Renal cortex interstitium (tissue), 15 donors: ENCODE measurements around the gene KCNJ5. TPM values are rescaled to one million over a fixed set of nuclear protein-coding genes. Genes with fewer than 3 reads are reported as not detected.

Source experiments
- DNase-seq, 11 donors: peaks; one replicate each; pipeline ENCODE4 v3.0.0-alpha.2; 2013; ENCODE audit warnings: low read depth in 9 of 11, low spot score in 4 of 11; ENCODE audit errors: extremely low read depth in 1 of 11
- long read RNA-seq, 16 experiments: transcript quantifications; one replicate each; lab custom pipeline, GENCODE V29; 2026
- polyA plus RNA-seq, 3 donors: library from polyadenylated mRNA; unstranded; fragments of 120-200 nt; gene quantifications; one replicate each; pipeline ENCODE4 v1.2.1, GENCODE V29; 2013; ENCODE audit not compliant: insufficient read length in 3 of 3

The KCNJ5 gene
- 1 to 10 TPM; 3.7 to 5.4 (median 4.2) TPM for polyA plus RNA-seq
- long read RNA-seq, donor 1 = 0 reads
- long read RNA-seq, donor 2, full-length matches to known transcripts = 2 of 2 reads
- long read RNA-seq, donor 2, partial matches to known transcripts = 0 of 2 reads
- long read RNA-seq, donor 2, other reads (novel, unspliced or antisense) = 0 of 2 reads
- long read RNA-seq, donor 3, full-length matches to known transcripts = 2 of 2 reads
- long read RNA-seq, donor 3, partial matches to known transcripts = 0 of 2 reads
- long read RNA-seq, donor 3, other reads (novel, unspliced or antisense) = 0 of 2 reads
- long read RNA-seq, donor 4, full-length matches to known transcripts = 2 of 2 reads
- long read RNA-seq, donor 4, partial matches to known transcripts = 0 of 2 reads
- long read RNA-seq, donor 4, other reads (novel, unspliced or antisense) = 0 of 2 reads
- long read RNA-seq, donor 5 = 0 reads
- long read RNA-seq, donor 6, full-length matches to known transcripts = 4 of 4 reads
- long read RNA-seq, donor 6, partial matches to known transcripts = 0 of 4 reads
- long read RNA-seq, donor 6, other reads (novel, unspliced or antisense) = 0 of 4 reads
- long read RNA-seq, donor 7, partial matches to known transcripts = 0 of 1 reads
- long read RNA-seq, donor 7, other reads (novel, unspliced or antisense) = 0 of 1 reads
- long read RNA-seq, donor 8, full-length matches to known transcripts = 1 of 1 reads
- long read RNA-seq, donor 8, partial matches to known transcripts = 0 of 1 reads
- long read RNA-seq, donor 8, other reads (novel, unspliced or antisense) = 0 of 1 reads
- long read RNA-seq, donor 9, partial matches to known transcripts = 0 of 1 reads
- long read RNA-seq, donor 9, other reads (novel, unspliced or antisense) = 0 of 1 reads
- long read RNA-seq, donor 10, partial matches to known transcripts = 0 of 1 reads
- long read RNA-seq, donor 10, other reads (novel, unspliced or antisense) = 0 of 1 reads
- long read RNA-seq, donor 11, full-length matches to known transcripts = 1 of 1 reads
- long read RNA-seq, donor 11, partial matches to known transcripts = 0 of 1 reads
- long read RNA-seq, donor 11, other reads (novel, unspliced or antisense) = 0 of 1 reads
- long read RNA-seq, donor 12, full-length matches to known transcripts = 1 of 1 reads
- long read RNA-seq, donor 12, partial matches to known transcripts = 0 of 1 reads
- long read RNA-seq, donor 12, other reads (novel, unspliced or antisense) = 0 of 1 reads
- long read RNA-seq, donor 13 = 0 reads
- long read RNA-seq, donor 14, full-length matches to known transcripts = 1 of 1 reads
- long read RNA-seq, donor 14, partial matches to known transcripts = 0 of 1 reads
- long read RNA-seq, donor 14, other reads (novel, unspliced or antisense) = 0 of 1 reads
- long read RNA-seq, donor 15, partial matches to known transcripts = 0 of 1 reads
- long read RNA-seq, donor 15, other reads (novel, unspliced or antisense) = 0 of 1 reads
- long read RNA-seq, donor 16, full-length matches to known transcripts = 2 of 2 reads
- long read RNA-seq, donor 16, partial matches to known transcripts = 0 of 2 reads
- long read RNA-seq, donor 16, other reads (novel, unspliced or antisense) = 0 of 2 reads

DNA sequence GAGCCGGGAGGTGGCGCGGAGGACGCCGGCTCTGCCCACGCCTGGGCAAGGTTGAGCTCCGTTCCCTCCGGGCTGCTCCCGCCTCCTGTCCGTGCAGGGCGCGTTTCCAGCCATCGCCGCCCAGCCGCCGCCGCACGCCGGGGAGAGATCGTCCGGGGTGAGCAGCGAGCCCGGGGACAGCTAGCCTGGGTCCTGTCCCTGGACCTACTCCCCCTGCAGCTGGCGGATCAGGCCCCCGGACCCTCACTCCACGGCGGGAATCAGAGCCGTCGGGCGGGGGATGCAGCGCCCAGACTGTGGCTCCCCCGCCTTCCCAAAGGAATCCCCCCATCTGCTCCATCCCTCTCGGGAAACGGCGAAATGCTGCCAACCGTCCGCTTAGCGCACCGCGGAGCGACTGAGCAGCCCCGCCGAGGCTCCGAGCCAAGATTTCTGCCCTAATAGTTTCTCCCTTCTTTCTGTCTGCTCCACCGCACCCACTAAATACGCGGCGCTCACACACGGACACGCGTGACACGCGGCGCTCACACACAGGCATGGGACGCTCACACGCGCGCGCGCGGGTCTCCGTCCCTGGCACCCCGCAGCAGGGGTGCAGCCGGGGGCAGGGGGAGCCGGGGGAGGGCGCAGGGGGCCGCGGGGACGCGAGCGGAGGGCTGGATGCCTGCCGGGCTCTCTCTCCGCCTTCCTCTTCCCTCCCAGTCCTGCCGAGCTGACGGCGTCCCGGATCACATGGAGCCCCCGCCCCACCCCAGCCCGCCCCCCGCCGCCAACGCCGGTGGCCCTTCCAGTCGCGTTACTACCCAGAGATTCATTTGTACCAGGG is at the start of gene KCNJ5:
Gene KCNJ5, plus strand, starts transcription at position 814 of the 826 bp plus-strand sequence. CDS start 19,918 bp downstream, outside the sequence.
- DNase-seq = peak in 3 of 11 donors; percentile 25 to 50 (median 46)

- no peak for DNase-seq
Measured at GRCh38 chr11:128841461-128842072, 49.6 kb upstream of the KCNJ5 start.

GRCh38 chr11:128843198-128843785 is 47.9 kb upstream of the KCNJ5 start:
- no peak for DNase-seq

- no peak for DNase-seq
Measured at GRCh38 chr11:128845334-128845780, 45.8 kb upstream of the KCNJ5 start.

DNA sequence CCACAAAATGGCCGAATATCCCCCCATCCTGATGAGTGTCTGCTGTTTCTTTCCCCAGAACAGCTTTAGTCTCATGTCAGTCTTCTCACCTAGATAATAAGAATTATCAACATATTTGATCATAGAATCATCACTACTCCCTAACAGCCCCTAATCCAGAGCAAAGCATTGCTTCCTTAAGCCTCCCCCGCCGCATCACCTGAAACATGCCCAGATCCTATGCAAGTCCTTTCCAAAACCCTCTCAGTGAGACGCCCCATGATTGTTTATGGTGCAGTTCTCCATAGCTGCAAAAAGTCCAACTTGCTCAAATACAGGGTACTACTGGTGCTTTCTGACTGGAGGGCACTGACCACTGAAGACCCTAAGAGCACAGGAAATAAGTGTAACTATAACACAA is 44.2 kb upstream of the KCNJ5 start:
- DNase-seq = no peak

DNA sequence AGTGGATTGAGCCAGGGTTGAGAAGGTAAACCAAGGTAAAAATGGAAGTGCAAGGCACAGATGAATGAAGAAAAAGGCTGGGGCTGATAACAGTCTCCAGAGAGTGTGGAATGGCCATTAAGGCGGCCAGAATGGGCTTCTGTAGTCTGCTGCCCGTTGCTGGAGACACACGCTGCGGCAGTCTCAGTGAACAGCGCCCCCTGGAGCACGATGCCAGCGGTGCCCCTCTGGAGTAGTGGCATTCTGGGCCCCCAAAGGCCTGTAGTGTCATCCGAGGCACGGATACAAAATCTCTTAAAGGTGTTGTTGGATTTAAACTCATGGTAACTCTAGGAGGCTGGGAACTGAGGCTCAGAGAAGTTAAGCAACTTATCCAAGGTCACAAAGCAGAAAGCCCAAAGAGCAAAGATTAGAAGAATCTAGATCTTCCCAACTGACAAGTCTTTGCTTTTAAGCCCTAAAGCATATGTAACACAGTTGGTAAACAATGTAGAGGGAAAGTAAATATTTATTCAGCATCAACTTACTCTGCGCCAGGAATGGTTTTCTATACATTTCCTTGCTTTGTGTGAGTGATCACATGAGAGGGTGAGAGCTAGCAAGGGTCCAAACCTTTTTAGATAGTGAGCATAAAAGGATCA is 42.2 kb upstream of the KCNJ5 start:
- DNase-seq = no peak

DNA sequence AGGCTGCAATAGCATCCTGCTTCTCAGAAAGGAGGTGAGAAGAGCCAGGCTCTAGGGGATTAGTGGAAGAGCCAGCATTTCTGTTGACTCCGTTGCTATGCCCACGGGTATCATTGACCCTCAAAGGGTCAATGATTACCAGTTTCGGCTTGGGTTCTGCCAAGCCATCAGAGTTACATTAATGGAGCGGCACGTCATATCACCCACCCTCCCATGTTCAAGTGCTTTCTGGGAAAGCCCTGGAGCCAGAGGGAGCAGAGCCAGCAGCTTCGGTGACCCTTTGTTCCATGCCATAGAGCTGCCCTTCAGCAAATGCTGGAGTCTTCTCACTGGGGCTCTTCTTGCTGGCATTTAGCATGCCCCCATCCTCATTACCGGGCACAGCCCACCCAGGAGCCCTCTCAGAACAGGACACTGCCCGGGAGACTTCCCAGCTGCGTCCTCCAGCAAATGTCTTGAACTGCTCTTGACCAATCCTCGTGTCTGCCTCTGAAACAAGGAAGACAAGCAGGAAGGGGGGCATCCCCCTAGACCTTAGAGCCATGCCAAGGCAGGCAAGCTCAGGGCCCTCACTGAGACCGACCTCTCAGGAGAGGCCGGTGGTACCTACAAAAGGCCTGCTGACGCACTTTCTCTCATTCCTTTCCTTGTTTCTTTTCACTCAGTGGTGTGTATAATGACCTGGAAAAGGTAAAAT is 38.7 kb upstream of the KCNJ5 start:
- peak in 2 of 11 donors; percentile 58 to 63 for DNase-seq

- no peak for DNase-seq
Measured at GRCh38 chr11:128853559-128853958, 37.6 kb upstream of the KCNJ5 start.

- no peak for DNase-seq
Measured at GRCh38 chr11:128854841-128855240, 36.3 kb upstream of the KCNJ5 start.

GRCh38 chr11:128856241-128856640 is 34.9 kb upstream of the KCNJ5 start:
- DNase-seq = no peak

- no peak for DNase-seq
Measured at GRCh38 chr11:128857341-128857740, 33.8 kb upstream of the KCNJ5 start.

- DNase-seq = peak in 10 of 11 donors; percentile 26 to 70 (median 57)
Measured at GRCh38 chr11:128859563-128860441, 31.4 kb upstream of the KCNJ5 start.

GRCh38 chr11:128860571-128861361 is 30.4 kb upstream of the KCNJ5 start:
- DNase-seq = no peak

DNA sequence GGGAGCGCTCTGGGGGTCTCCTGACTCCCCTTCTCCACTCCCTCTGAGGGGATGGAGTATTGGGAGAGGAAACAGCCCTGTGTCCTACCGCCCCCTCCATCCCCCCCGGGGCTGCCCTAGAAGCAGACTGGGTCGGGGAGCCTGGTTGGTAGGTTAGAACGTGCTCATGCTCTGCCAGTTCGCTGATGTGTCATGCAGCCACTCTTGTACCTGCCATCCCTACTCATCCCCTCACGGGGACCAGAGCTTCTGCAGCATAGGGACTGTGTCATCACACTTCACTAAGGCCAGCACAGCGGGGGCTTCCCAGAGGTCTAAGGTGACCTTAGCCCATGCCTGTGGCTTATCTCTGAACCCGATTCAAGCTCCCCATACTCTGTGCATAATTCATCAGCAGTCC is 28.8 kb upstream of the KCNJ5 start:
- DNase-seq = no peak
